ENCODE measurements around the gene TIAM2.

GRCh38 chr6:155064303-155064702 lies 69.2 kb downstream of the TIAM2 start:
- no peak for TF ChIP-seq CHD1 (IDR thresholded peaks at IDR 0.05; ENCODE audit: low read depth, low read length)
- no peak for TF ChIP-seq CTCF (IDR thresholded peaks at IDR 0.05 in 2 of 3, conservative IDR thresholded peaks at IDR 0.05 in 1 of 3; ENCODE audit: control insufficient read depth in 2 of 3, extremely low read depth in 1 of 3, insufficient read depth in 1 of 3, low read depth in 3 of 3, low read length in 3 of 3)
- TF ChIP-seq RAD21 (IDR thresholded peaks at IDR 0.05; ENCODE audit: insufficient read depth, low read depth, low read length) = no peak
- no peak for TF ChIP-seq CEBPB (IDR thresholded peaks at IDR 0.05; ENCODE audit: borderline replicate concordance in 1 of 2, low read depth in 2 of 2, low read length in 2 of 2)

Measured in GM12878 (cell line).